ENCODE results near the gene TMEM18. TPM values are rescaled to one million over a fixed set of nuclear protein-coding genes. Genes with fewer than 3 reads are reported as not detected.

Gene TMEM18
- total RNA-seq, 1 experiment from 2014 or later, result 33.5 TPM

DNA sequence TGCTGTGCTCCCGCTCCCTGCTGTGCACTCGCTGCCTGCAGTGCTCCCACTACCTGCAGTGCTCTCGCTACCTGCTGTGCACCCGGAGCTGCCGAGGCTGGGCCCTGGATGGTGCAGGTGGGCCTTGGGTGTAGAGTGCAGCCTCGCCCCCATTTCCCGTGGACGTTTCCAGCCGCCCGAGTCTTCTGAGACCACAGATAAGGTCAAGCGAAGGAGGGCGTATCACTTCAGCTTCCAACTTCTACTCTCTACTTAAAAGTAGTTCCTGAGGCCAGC lies 15.9 kb downstream of the TMEM18 start:
- H3K9ac ChIP-seq (ENCODE audit: low read length), result no peak overlapping the region
- intact Hi-C loops (cut with micrococcal nuclease), result no loop called here
- no peaks in the 10 kb centered on the region for H4K20me1 ChIP-seq (ENCODE audit: insufficient read depth)
- H3K9me2 ChIP-seq (ENCODE audit: insufficient read depth), result no peaks in the 10 kb centered on the region
- ChIA-PET CTCF (no interaction called here), POLR2A (no interaction called here), RAD21 (ENCODE audit: low non-redundant PET in 1 of 2, low total read pairs in 2 of 2, uncharacterized antibody in 2 of 2, unreplicated experiment in 2 of 2) (no interaction called here)
- H3K4me1 ChIP-seq (ENCODE audit: control insufficient read depth in 1 of 2, insufficient read depth in 2 of 2, low read length in 2 of 2), result no peaks in the 10 kb centered on the region
- ATAC-seq, result no peak
- no peak overlapping the region for H3K4me3 ChIP-seq (replicated peaks in 1 of 2; ENCODE audit: low read depth in 1 of 2, low read length in 2 of 2)
- H3K36me3 ChIP-seq (ENCODE audit: control insufficient read depth in 1 of 2, insufficient read depth in 2 of 2, low read length in 2 of 2), result peaks cover 0 to 6% of the 10 kb centered on the region in 2 experiments; a peak in 1 of 4 replicates
- no peak for DNase-seq (ENCODE audit: low read depth, low spot score)
- H3K4me2 ChIP-seq (ENCODE audit: low read length), result no peak overlapping the region
- no TSS peak for BruUV-seq (replicated peaks)
- H3K9me3 ChIP-seq (ENCODE audit: control insufficient read depth in 1 of 2, insufficient read depth in 1 of 2, low read depth in 1 of 2, low read length in 2 of 2), result peaks cover 9 to 11% of the 10 kb centered on the region in 2 experiments; a peak in 3 of 4 replicates
- no peaks in the 10 kb centered on the region for H3K79me2 ChIP-seq (ENCODE audit: insufficient read depth, low read length)
- no peak overlapping the region for H2AFZ ChIP-seq (ENCODE audit: low read depth, low read length, poor library complexity, severe bottlenecking)
- TF ChIP-seq ZFX (IDR thresholded peaks at IDR 0.05) (no peak), TCF7L2 (IDR thresholded peaks at IDR 0.05; ENCODE audit: borderline replicate concordance, extremely low read depth, insufficient read depth, insufficient read length) (no peak), CEBPB (IDR thresholded peaks at IDR 0.05; ENCODE audit: low read depth) (no peak), JUND (IDR thresholded peaks at IDR 0.05) (no peak)
- TF ChIP-seq, protein P1, sequence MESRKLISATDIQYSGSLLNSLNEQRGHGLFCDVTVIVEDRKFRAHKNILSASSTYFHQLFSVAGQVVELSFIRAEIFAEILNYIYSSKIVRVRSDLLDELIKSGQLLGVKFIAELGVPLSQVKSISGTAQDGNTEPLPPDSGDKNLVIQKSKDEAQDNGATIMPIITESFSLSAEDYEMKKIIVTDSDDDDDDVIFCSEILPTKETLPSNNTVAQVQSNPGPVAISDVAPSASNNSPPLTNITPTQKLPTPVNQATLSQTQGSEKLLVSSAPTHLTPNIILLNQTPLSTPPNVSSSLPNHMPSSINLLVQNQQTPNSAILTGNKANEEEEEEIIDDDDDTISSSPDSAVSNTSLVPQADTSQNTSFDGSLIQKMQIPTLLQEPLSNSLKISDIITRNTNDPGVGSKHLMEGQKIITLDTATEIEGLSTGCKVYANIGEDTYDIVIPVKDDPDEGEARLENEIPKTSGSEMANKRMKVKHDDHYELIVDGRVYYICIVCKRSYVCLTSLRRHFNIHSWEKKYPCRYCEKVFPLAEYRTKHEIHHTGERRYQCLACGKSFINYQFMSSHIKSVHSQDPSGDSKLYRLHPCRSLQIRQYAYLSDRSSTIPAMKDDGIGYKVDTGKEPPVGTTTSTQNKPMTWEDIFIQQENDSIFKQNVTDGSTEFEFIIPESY (IDR thresholded peaks at IDR 0.05; ENCODE audit: extremely low read depth, insufficient replicate concordance, low read length), result no peak
- 0 out of 2 replicates have a peak, but pooled peaks cover 3% of the 10 kb centered on the region for H3K27me3 ChIP-seq (ENCODE audit: insufficient read depth, low read length)
- H3K27ac ChIP-seq (ENCODE audit: low read depth, low read length), result no peak overlapping the region

DNA sequence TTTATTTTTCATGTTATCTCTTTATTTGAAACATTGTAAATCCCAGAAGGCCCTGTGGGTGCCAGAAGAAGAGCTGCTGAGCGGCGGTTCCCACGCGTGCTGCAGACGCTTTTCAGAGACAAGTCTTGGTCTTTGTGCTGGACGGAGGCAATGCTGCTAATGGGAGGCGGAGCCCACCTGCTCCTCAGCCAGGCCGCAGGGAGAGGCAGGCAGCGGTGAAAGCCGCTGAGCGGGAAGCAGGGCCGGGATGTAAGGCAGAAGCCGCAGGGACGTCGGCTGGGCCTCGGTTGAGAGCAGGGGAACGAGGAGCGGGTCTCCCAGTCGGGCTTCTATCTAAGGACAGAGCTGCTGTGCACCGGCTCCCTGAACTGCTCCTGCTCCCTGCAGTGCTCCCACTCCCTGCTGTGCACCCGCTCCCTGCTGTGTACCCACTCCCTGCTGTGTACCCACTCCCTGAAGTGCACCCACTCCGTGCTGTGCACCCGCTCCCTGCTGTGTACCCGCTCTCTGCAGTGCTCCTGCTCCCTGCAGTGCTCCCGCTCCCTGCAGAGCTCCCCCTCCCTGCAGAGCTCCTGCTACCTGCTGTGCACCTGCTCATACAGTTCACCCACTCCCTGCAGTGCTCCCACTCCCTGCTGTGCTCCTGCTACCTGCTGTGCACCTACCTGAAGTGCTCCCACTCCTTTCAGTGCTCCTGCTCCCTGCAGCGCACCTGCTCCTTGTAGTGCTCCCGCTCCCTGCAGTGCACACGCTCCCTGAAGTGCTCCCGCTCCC lies 16.4 kb downstream of the TMEM18 start:
- Histone ChIP-seq H3K9me3 (ENCODE audit: control insufficient read depth in 1 of 2, insufficient read depth in 1 of 2, low read depth in 1 of 2, low read length in 2 of 2) (peaks cover 6% of the 10 kb centered on the region in 2 experiments; a peak in 3 of 4 replicates), H3K27ac (ENCODE audit: low read depth, low read length) (no peak overlapping the region), H3K4me1 (ENCODE audit: control insufficient read depth in 1 of 2, insufficient read depth in 2 of 2, low read length in 2 of 2) (no peaks in the 10 kb centered on the region), H3K79me2 (ENCODE audit: insufficient read depth, low read length) (no peaks in the 10 kb centered on the region), H3K9ac (ENCODE audit: low read length) (no peak overlapping the region), H3K9me2 (ENCODE audit: insufficient read depth) (no peaks in the 10 kb centered on the region), H3K36me3 (ENCODE audit: control insufficient read depth in 1 of 2, insufficient read depth in 2 of 2, low read length in 2 of 2) (peaks cover 0 to 3% of the 10 kb centered on the region in 2 experiments; a peak in 1 of 4 replicates), H3K4me3 (replicated peaks in 1 of 2; ENCODE audit: low read depth in 1 of 2, low read length in 2 of 2) (no peak overlapping the region), H3K4me2 (ENCODE audit: low read length) (no peak overlapping the region), H4K20me1 (ENCODE audit: insufficient read depth) (no peaks in the 10 kb centered on the region), H3K27me3 (ENCODE audit: insufficient read depth, low read length) (0 out of 2 replicates have a peak, but pooled peaks cover 3% of the 10 kb centered on the region), H2AFZ (ENCODE audit: low read depth, low read length, poor library complexity, severe bottlenecking) (no peak overlapping the region)
- RAD21 ChIA-PET (ENCODE audit: low non-redundant PET in 1 of 2, low total read pairs in 2 of 2, uncharacterized antibody in 2 of 2, unreplicated experiment in 2 of 2), result no interaction called here
- CTCF ChIA-PET, result no interaction called here
- no peak for DNase-seq (ENCODE audit: low read depth, low spot score)
- no peak for ATAC-seq
- no peak for TF ChIP-seq POLR2A (IDR thresholded peaks at IDR 0.05; ENCODE audit: borderline replicate concordance, extremely low read depth, insufficient read depth, insufficient read length)
- no peak for TF ChIP-seq JUND (IDR thresholded peaks at IDR 0.05)
- TF ChIP-seq, protein P2, sequence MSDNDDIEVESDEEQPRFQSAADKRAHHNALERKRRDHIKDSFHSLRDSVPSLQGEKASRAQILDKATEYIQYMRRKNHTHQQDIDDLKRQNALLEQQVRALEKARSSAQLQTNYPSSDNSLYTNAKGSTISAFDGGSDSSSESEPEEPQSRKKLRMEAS (IDR thresholded peaks at IDR 0.05), result no peak
- no peak for TF ChIP-seq CEBPB (IDR thresholded peaks at IDR 0.05; ENCODE audit: low read depth)
- intact Hi-C loops (cut with micrococcal nuclease), result no loop called here
- POLR2A ChIA-PET, result no interaction called here
- BruUV-seq (replicated peaks), result no TSS peak

All from HCT116 (cell line).